ENCODE results near the gene SYTL3.

DNA sequence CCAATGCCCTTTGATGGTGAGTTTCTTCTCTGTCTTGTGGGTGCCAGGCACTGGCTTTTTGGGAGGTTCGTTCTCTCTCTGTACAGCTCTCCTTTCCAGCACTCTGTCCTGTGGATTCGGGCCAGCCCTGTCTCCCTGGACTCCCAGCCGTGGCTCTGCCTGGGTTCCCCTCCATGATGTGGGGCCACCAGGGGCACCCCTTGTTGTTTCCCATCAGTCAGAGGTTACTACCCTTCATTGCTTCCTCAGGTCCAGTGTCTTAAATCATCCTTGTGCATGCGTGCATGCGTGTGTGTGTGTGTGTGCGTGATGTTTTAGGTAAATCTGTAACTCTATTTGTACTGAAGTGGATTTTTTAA lies 45.8 kb upstream of the SYTL3 start:
- no peak for TF ChIP-seq POLR2A (IDR thresholded peaks at IDR 0.05)
- TF ChIP-seq, protein P1, sequence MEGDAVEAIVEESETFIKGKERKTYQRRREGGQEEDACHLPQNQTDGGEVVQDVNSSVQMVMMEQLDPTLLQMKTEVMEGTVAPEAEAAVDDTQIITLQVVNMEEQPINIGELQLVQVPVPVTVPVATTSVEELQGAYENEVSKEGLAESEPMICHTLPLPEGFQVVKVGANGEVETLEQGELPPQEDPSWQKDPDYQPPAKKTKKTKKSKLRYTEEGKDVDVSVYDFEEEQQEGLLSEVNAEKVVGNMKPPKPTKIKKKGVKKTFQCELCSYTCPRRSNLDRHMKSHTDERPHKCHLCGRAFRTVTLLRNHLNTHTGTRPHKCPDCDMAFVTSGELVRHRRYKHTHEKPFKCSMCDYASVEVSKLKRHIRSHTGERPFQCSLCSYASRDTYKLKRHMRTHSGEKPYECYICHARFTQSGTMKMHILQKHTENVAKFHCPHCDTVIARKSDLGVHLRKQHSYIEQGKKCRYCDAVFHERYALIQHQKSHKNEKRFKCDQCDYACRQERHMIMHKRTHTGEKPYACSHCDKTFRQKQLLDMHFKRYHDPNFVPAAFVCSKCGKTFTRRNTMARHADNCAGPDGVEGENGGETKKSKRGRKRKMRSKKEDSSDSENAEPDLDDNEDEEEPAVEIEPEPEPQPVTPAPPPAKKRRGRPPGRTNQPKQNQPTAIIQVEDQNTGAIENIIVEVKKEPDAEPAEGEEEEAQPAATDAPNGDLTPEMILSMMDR (IDR thresholded peaks at IDR 0.05 in 8 of 11, conservative IDR thresholded peaks at IDR 0.05 in 3 of 11), result no peak

Data from spleen (tissue), 7 donors.